ENCODE results near the gene MTMR1.

MTMR1 gene

GRCh38 chrX:150696866-150697265 is 3.7 kb downstream of the MTMR1 start:
- no peak for DNase-seq (ENCODE audit: low read depth in 2 of 2)

DNA sequence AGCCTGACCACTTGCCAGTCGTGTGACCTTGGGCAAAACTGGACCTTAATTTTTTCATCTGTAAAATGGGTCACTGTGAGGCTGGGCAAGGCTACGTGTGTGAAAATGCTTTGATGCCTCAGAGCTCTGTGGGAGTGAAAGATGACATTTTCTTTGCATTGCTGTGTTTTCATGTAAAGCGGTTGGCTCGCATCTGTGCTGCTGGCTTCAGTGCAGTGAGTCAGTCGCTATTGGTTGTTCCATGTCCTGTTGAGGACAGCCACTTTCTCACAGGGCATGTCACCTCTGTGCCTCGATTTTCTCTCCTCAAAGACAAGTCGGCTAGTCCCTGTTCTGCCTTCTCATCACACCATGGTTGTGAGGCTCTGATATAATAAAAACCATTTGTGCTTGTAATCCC is 4.4 kb downstream of the MTMR1 start:
- no peak for DNase-seq (ENCODE audit: low read depth in 2 of 2)

- DNase-seq (ENCODE audit: low read depth in 2 of 2), result no peak
These were observed 5.8 kb downstream of the MTMR1 start for GRCh38 chrX:150698981-150699380.

- no peak for DNase-seq (ENCODE audit: low read depth in 2 of 2)
These were observed 6.9 kb downstream of the MTMR1 start for GRCh38 chrX:150700107-150700506.

GRCh38 chrX:150701377-150701776 is 8.2 kb downstream of the MTMR1 start:
- DNase-seq (ENCODE audit: low read depth in 2 of 2), result no peak

- DNase-seq (ENCODE audit: low read depth in 2 of 2), result no peak
These were observed 9.9 kb downstream of the MTMR1 start for GRCh38 chrX:150702966-150703694.

- no peak for DNase-seq (ENCODE audit: low read depth in 2 of 2)
These were observed 10.4 kb downstream of the MTMR1 start for GRCh38 chrX:150703695-150703974.

GRCh38 chrX:150704030-150704613 is 10.9 kb downstream of the MTMR1 start:
- no peak for DNase-seq (ENCODE audit: low read depth in 2 of 2)

- DNase-seq (ENCODE audit: low read depth in 2 of 2), result no peak
These were observed 19.4 kb downstream of the MTMR1 start for GRCh38 chrX:150712619-150713018.

DNA sequence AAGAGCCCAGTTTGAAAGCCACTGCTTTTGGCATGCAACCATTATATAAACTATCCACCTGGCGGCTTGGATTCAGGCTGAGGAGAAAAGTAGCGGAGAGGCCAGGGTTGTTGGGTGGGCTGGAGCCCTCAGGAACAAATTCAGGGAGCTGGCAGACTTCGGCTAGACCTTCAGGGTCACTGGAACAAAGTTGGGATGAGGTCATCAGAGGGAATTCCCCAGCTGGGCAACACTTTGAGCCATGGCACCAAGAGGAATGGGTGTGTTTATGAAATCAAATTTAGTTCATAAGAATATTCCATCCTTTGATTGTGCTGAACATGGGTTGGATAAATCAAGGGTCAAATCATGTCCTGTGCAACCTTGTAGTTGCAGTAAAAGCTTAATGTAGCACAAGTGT is 22.0 kb downstream of the MTMR1 start:
- DNase-seq (ENCODE audit: low read depth in 2 of 2), result no peak

GRCh38 chrX:150719621-150720020 is 26.4 kb downstream of the MTMR1 start:
- no peak for DNase-seq (ENCODE audit: low read depth in 2 of 2)

DNA sequence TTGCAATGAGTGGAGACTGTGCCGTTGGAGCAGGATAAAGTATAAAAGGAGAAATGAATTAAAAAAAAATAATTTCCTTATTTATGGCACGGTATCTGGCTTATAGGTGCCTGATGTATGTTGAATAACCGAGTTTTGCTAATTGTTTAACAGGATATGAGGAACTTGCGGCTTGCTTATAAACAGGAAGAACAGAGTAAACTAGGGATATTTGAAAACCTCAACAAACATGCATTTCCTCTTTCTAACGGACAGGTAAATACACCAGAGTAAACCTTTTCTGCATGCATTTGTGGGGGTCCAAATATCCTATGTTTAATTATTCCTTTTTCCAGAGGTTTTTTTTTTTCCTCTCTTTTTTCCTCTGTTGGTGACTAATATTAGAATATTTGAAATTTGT is 36.8 kb downstream of the MTMR1 start:
- no peak for DNase-seq (ENCODE audit: low read depth in 2 of 2)

- no peak for DNase-seq (ENCODE audit: low read depth in 2 of 2)
These were observed 37.5 kb downstream of the MTMR1 start for GRCh38 chrX:150730719-150731118.

GRCh38 chrX:150731795-150732194 is 38.6 kb downstream of the MTMR1 start:
- DNase-seq (ENCODE audit: low read depth in 2 of 2), result no peak

- DNase-seq (ENCODE audit: low read depth in 2 of 2), result no peak
These were observed 43.3 kb downstream of the MTMR1 start for GRCh38 chrX:150736475-150736874.

GRCh38 chrX:150752124-150752523 is 58.9 kb downstream of the MTMR1 start:
- DNase-seq (ENCODE audit: low read depth in 2 of 2), result no peak

DNA sequence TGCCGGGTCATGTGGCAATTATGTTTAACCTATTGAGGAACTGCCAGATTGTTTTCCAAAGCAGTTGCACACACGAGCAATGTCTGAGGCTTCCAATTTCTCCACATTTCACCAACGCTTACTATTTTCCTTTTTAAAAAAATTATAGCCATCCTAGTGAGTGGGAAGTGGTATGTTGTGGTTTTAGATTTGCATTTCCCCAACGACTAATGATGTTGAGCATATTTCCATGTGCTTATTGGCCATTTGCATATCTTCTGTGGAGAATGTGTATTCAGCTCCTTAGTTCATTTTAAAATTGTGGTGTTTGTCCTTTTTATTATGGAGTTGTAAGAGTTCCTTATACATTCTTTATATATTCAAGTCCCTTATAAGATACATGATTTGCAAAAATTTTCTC is 60.2 kb downstream of the MTMR1 start:
- DNase-seq (ENCODE audit: low read depth in 2 of 2), result no peak

GRCh38 chrX:150753968-150754367 is 60.8 kb downstream of the MTMR1 start:
- DNase-seq (ENCODE audit: low read depth in 2 of 2), result no peak

DNA sequence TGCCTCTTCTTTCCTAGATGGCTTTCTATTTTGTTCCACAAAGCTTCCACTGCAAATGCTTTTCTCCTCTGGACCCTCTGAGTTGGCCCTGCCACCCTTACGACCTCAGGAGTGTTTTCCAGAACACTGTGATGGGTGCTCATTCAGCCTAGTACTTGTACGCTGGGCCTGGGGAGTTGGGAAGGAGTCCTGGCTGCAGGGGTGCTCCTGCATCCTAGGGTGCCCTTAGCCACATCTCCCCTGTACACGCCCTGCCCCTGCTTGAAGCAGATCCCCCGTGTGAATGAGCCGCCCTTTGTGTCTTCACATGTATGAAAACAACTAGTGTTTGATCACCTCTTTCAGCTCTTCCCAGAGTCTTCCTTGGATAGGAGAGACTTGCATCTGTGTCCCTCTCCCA is 64.2 kb downstream of the MTMR1 start:
- DNase-seq (ENCODE audit: low read depth in 2 of 2), result no peak

GRCh38 chrX:150759568-150760416 is 66.6 kb downstream of the MTMR1 start:
- DNase-seq (ENCODE audit: low read depth in 2 of 2), result no peak

- no peak for DNase-seq (ENCODE audit: low read depth in 2 of 2)
These were observed 68.1 kb downstream of the MTMR1 start for GRCh38 chrX:150761176-150761818.

DNA sequence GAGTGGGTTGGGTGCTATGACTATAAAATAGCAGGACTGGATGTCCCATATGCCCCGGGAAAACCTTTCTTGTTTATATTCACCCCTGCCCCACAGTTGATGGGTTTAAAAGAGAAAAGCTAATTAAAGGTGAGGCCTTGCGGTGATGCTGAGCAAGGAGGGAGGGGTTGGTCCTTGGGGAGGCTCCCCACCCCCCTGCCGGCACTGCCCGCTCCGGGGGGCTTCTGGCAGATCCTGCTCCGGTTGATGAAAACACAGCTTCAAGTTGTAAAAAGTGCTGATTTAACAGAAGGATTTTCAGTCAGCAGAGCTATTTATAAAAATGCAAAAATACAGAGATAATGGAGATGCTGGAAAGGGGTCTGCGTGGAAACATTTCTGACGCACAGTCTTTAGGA is 68.6 kb downstream of the MTMR1 start:
- no peak for DNase-seq (ENCODE audit: low read depth in 2 of 2)

Measured in stimulated activated CD8-positive, alpha-beta memory T cell treated with anti-CD3 and anti-CD28 coated beads, Interleukin-2, amount 100 ng/mL, for 1 hour (primary cell).